Measurements from ENCODE around the gene IL26.

The IL26 gene
- long read RNA-seq = 0 reads

- H3K27ac ChIP-seq (replicated peaks) = no peak within 1 kb of the TSS
- H3K4me3 ChIP-seq (replicated peaks; ENCODE audit: insufficient read depth, low read length) = no peak within 1 kb of the TSS
- DNase-seq (ENCODE audit: low read depth in 1 of 2, low spot score in 1 of 2) = no peak
- TF ChIP-seq REST (IDR thresholded peaks at IDR 0.05; ENCODE audit: insufficient replicate concordance, low read depth) (no peak), CTCF (IDR thresholded peaks at IDR 0.05; ENCODE audit: insufficient read depth, low read length) (no peak)
- H3K27me3 ChIP-seq (ENCODE audit: insufficient read depth, poor library complexity, severe bottlenecking) = no peaks in the 10 kb centered on the region
Measured at GRCh38 chr12:68225576-68226476, at the start of gene IL26. Gene IL26 (minus strand): TSS chr12:68225810. CDS start chr12:68225756, 54 bp downstream.

GRCh38 chr12:68272732-68273131, 47.1 kb upstream of the IL26 start:
- Histone ChIP-seq H3K27ac (replicated peaks) (peak overlapping the region; percentile 56), H3K27me3 (ENCODE audit: insufficient read depth, poor library complexity, severe bottlenecking) (no peaks in the 10 kb centered on the region), H3K4me3 (replicated peaks; ENCODE audit: insufficient read depth, low read length) (no peak overlapping the region)
- no peak for DNase-seq (ENCODE audit: low read depth in 1 of 2, low spot score in 1 of 2)
- TF ChIP-seq REST (IDR thresholded peaks at IDR 0.05; ENCODE audit: insufficient replicate concordance, low read depth) (no peak), SPI1 (IDR thresholded peaks at IDR 0.05; ENCODE audit: borderline replicate concordance, low read depth) (no peak), CTCF (IDR thresholded peaks at IDR 0.05; ENCODE audit: insufficient read depth, low read length) (no peak), GABPA (IDR thresholded peaks at IDR 0.05; ENCODE audit: low read depth) (no peak), POLR2AphosphoS5 (IDR thresholded peaks at IDR 0.05; ENCODE audit: low read depth) (no peak)

GRCh38 chr12:68271346-68271745, 45.7 kb upstream of the IL26 start:
- Histone ChIP-seq H3K27me3 (ENCODE audit: insufficient read depth, poor library complexity, severe bottlenecking) (no peaks in the 10 kb centered on the region), H3K4me3 (replicated peaks; ENCODE audit: insufficient read depth, low read length) (no peak overlapping the region), H3K27ac (replicated peaks) (peak overlapping the region; percentile 56)
- TF ChIP-seq REST (IDR thresholded peaks at IDR 0.05; ENCODE audit: insufficient replicate concordance, low read depth) = no peak
- no peak for TF ChIP-seq SPI1 (IDR thresholded peaks at IDR 0.05; ENCODE audit: borderline replicate concordance, low read depth)
- TF ChIP-seq GABPA (IDR thresholded peaks at IDR 0.05; ENCODE audit: low read depth) = no peak
- TF ChIP-seq CTCF (IDR thresholded peaks at IDR 0.05; ENCODE audit: insufficient read depth, low read length) = no peak
- TF ChIP-seq POLR2AphosphoS5 (IDR thresholded peaks at IDR 0.05; ENCODE audit: low read depth) = no peak
- peak in 1 of 2 experiments; percentile 21 for DNase-seq (ENCODE audit: low read depth in 1 of 2, low spot score in 1 of 2)

Data from HL-60 (cell line).